Measurements from ENCODE around the gene CPLANE1.

Gene CPLANE1

GRCh38 chr5:37184748-37185364 is 64.3 kb downstream of the CPLANE1 start:
- H3K36me3 ChIP-seq (ENCODE audit: control insufficient read depth in 1 of 2, insufficient read depth in 2 of 2, low read length in 2 of 2), result peaks cover 4 to 5% of the 10 kb centered on the region in 2 donors

GRCh38 chr5:37182667-37183066 is 66.5 kb downstream of the CPLANE1 start:
- Histone ChIP-seq H3K4me1 (ENCODE audit: control insufficient read depth in 1 of 2, insufficient read depth in 2 of 2, low read length in 2 of 2) (no peaks in the 10 kb centered on the region), H3K9me3 (ENCODE audit: control insufficient read depth in 1 of 2, low read length in 2 of 2) (no peaks in the 10 kb centered on the region), H3K9ac (ENCODE audit: low read depth in 1 of 2, low read length in 2 of 2) (no peak overlapping the region), H3K27me3 (ENCODE audit: control insufficient read depth in 1 of 2, insufficient read depth in 2 of 2, low read length in 2 of 2) (no peaks in the 10 kb centered on the region), H3K4me3 (ENCODE audit: low read depth in 1 of 2, low read length in 2 of 2) (no peak overlapping the region), H3K27ac (ENCODE audit: low read depth, low read length) (no peak overlapping the region), H3K36me3 (ENCODE audit: control insufficient read depth in 1 of 2, insufficient read depth in 2 of 2, low read length in 2 of 2) (peaks cover 4 to 6% of the 10 kb centered on the region in 2 donors)

More at GRCh38 chr5:37184748-37185364, 64.3 kb downstream of the CPLANE1 start:
- Histone ChIP-seq H3K4me3 (ENCODE audit: low read depth in 1 of 2, low read length in 2 of 2) (no peak overlapping the region), H3K4me1 (ENCODE audit: control insufficient read depth in 1 of 2, insufficient read depth in 2 of 2, low read length in 2 of 2) (no peaks in the 10 kb centered on the region), H3K9me3 (ENCODE audit: control insufficient read depth in 1 of 2, low read length in 2 of 2) (no peaks in the 10 kb centered on the region), H3K27me3 (ENCODE audit: control insufficient read depth in 1 of 2, insufficient read depth in 2 of 2, low read length in 2 of 2) (no peaks in the 10 kb centered on the region), H3K27ac (ENCODE audit: low read depth, low read length) (no peak overlapping the region), H3K9ac (ENCODE audit: low read depth in 1 of 2, low read length in 2 of 2) (no peak overlapping the region)

- peaks cover 5 to 27% of the 10 kb centered on the region in 2 donors for H3K36me3 ChIP-seq (ENCODE audit: control insufficient read depth in 1 of 2, insufficient read depth in 2 of 2, low read length in 2 of 2)
- H3K27me3 ChIP-seq (ENCODE audit: control insufficient read depth in 1 of 2, insufficient read depth in 2 of 2, low read length in 2 of 2), result no peaks in the 10 kb centered on the region
- no peak overlapping the region for H3K4me3 ChIP-seq (ENCODE audit: low read depth in 1 of 2, low read length in 2 of 2)
- no peaks in the 10 kb centered on the region for H3K4me1 ChIP-seq (ENCODE audit: control insufficient read depth in 1 of 2, insufficient read depth in 2 of 2, low read length in 2 of 2)
- no peaks in the 10 kb centered on the region for H3K9me3 ChIP-seq (ENCODE audit: control insufficient read depth in 1 of 2, low read length in 2 of 2)
- H3K9ac ChIP-seq (ENCODE audit: low read depth in 1 of 2, low read length in 2 of 2), result no peak overlapping the region
- H3K27ac ChIP-seq (ENCODE audit: low read depth, low read length), result no peak overlapping the region
Measured at GRCh38 chr5:37174928-37175327, 74.2 kb downstream of the CPLANE1 start.

- no peak overlapping the region for H3K27ac ChIP-seq (ENCODE audit: low read depth, low read length)
- no peak overlapping the region for H3K4me3 ChIP-seq (ENCODE audit: low read depth in 1 of 2, low read length in 2 of 2)
- H3K9ac ChIP-seq (ENCODE audit: low read depth in 1 of 2, low read length in 2 of 2), result no peak overlapping the region
- H3K4me1 ChIP-seq (ENCODE audit: control insufficient read depth in 1 of 2, insufficient read depth in 2 of 2, low read length in 2 of 2), result no peaks in the 10 kb centered on the region
- H3K9me3 ChIP-seq (ENCODE audit: control insufficient read depth in 1 of 2, low read length in 2 of 2), result no peaks in the 10 kb centered on the region
- H3K36me3 ChIP-seq (ENCODE audit: control insufficient read depth in 1 of 2, insufficient read depth in 2 of 2, low read length in 2 of 2), result peaks cover 5 to 39% of the 10 kb centered on the region in 2 donors
- H3K27me3 ChIP-seq (ENCODE audit: control insufficient read depth in 1 of 2, insufficient read depth in 2 of 2, low read length in 2 of 2), result no peaks in the 10 kb centered on the region
Measured at GRCh38 chr5:37172957-37173356, 76.2 kb downstream of the CPLANE1 start.

GRCh38 chr5:37170856-37171255 is 78.3 kb downstream of the CPLANE1 start:
- Histone ChIP-seq H3K9me3 (ENCODE audit: control insufficient read depth in 1 of 2, low read length in 2 of 2) (no peaks in the 10 kb centered on the region), H3K27ac (ENCODE audit: low read depth, low read length) (no peak overlapping the region), H3K36me3 (ENCODE audit: control insufficient read depth in 1 of 2, insufficient read depth in 2 of 2, low read length in 2 of 2) (peaks cover 5 to 34% of the 10 kb centered on the region in 2 donors), H3K27me3 (ENCODE audit: control insufficient read depth in 1 of 2, insufficient read depth in 2 of 2, low read length in 2 of 2) (no peaks in the 10 kb centered on the region), H3K4me3 (ENCODE audit: low read depth in 1 of 2, low read length in 2 of 2) (no peak overlapping the region), H3K4me1 (ENCODE audit: control insufficient read depth in 1 of 2, insufficient read depth in 2 of 2, low read length in 2 of 2) (peaks cover 0 to 2% of the 10 kb centered on the region in 2 donors), H3K9ac (ENCODE audit: low read depth in 1 of 2, low read length in 2 of 2) (no peak overlapping the region)

- H3K36me3 ChIP-seq (ENCODE audit: control insufficient read depth in 1 of 2, insufficient read depth in 2 of 2, low read length in 2 of 2), result peaks cover 0 to 23% of the 10 kb centered on the region in 2 donors
- no peak overlapping the region for H3K9ac ChIP-seq (ENCODE audit: low read depth in 1 of 2, low read length in 2 of 2)
- no peaks in the 10 kb centered on the region for H3K9me3 ChIP-seq (ENCODE audit: control insufficient read depth in 1 of 2, low read length in 2 of 2)
Measured at GRCh38 chr5:37166197-37166596, 83.0 kb downstream of the CPLANE1 start.

GRCh38 chr5:37165761-37166160 is 83.4 kb downstream of the CPLANE1 start:
- Histone ChIP-seq H3K9ac (ENCODE audit: low read depth in 1 of 2, low read length in 2 of 2) (no peak overlapping the region), H3K9me3 (ENCODE audit: control insufficient read depth in 1 of 2, low read length in 2 of 2) (no peaks in the 10 kb centered on the region), H3K4me3 (ENCODE audit: low read depth in 1 of 2, low read length in 2 of 2) (no peak overlapping the region), H3K27ac (ENCODE audit: low read depth, low read length) (no peak overlapping the region), H3K27me3 (ENCODE audit: control insufficient read depth in 1 of 2, insufficient read depth in 2 of 2, low read length in 2 of 2) (no peaks in the 10 kb centered on the region), H3K36me3 (ENCODE audit: control insufficient read depth in 1 of 2, insufficient read depth in 2 of 2, low read length in 2 of 2) (peaks cover 0 to 20% of the 10 kb centered on the region in 2 donors), H3K4me1 (ENCODE audit: control insufficient read depth in 1 of 2, insufficient read depth in 2 of 2, low read length in 2 of 2) (peaks cover 0 to 8% of the 10 kb centered on the region in 2 donors)

More at GRCh38 chr5:37166197-37166596, 83.0 kb downstream of the CPLANE1 start:
- peaks cover 0 to 8% of the 10 kb centered on the region in 2 donors for H3K4me1 ChIP-seq (ENCODE audit: control insufficient read depth in 1 of 2, insufficient read depth in 2 of 2, low read length in 2 of 2)
- H3K4me3 ChIP-seq (ENCODE audit: low read depth in 1 of 2, low read length in 2 of 2), result no peak overlapping the region
- H3K27me3 ChIP-seq (ENCODE audit: control insufficient read depth in 1 of 2, insufficient read depth in 2 of 2, low read length in 2 of 2), result no peaks in the 10 kb centered on the region
- no peak overlapping the region for H3K27ac ChIP-seq (ENCODE audit: low read depth, low read length)

GRCh38 chr5:37153661-37154060 is 95.5 kb downstream of the CPLANE1 start:
- Histone ChIP-seq H3K4me3 (ENCODE audit: low read depth in 1 of 2, low read length in 2 of 2) (no peak overlapping the region), H3K9me3 (ENCODE audit: control insufficient read depth in 1 of 2, low read length in 2 of 2) (no peaks in the 10 kb centered on the region), H3K4me1 (ENCODE audit: control insufficient read depth in 1 of 2, insufficient read depth in 2 of 2, low read length in 2 of 2) (no peaks in the 10 kb centered on the region), H3K27ac (ENCODE audit: low read depth, low read length) (no peak overlapping the region), H3K36me3 (ENCODE audit: control insufficient read depth in 1 of 2, insufficient read depth in 2 of 2, low read length in 2 of 2) (peaks cover 2 to 19% of the 10 kb centered on the region in 2 donors), H3K9ac (ENCODE audit: low read depth in 1 of 2, low read length in 2 of 2) (no peak overlapping the region), H3K27me3 (ENCODE audit: control insufficient read depth in 1 of 2, insufficient read depth in 2 of 2, low read length in 2 of 2) (no peaks in the 10 kb centered on the region)

- Histone ChIP-seq H3K4me1 (ENCODE audit: control insufficient read depth in 1 of 2, insufficient read depth in 2 of 2, low read length in 2 of 2) (no peaks in the 10 kb centered on the region), H3K27ac (ENCODE audit: low read depth, low read length) (no peak overlapping the region), H3K9me3 (ENCODE audit: control insufficient read depth in 1 of 2, low read length in 2 of 2) (peaks cover 0 to 5% of the 10 kb centered on the region in 2 donors), H3K27me3 (ENCODE audit: control insufficient read depth in 1 of 2, insufficient read depth in 2 of 2, low read length in 2 of 2) (no peaks in the 10 kb centered on the region), H3K36me3 (ENCODE audit: control insufficient read depth in 1 of 2, insufficient read depth in 2 of 2, low read length in 2 of 2) (no peaks in the 10 kb centered on the region), H3K4me3 (ENCODE audit: low read depth in 1 of 2, low read length in 2 of 2) (no peak overlapping the region), H3K9ac (ENCODE audit: low read depth in 1 of 2, low read length in 2 of 2) (no peak overlapping the region)
Measured at GRCh38 chr5:37146896-37147295, 102.3 kb downstream of the CPLANE1 start.

GRCh38 chr5:37136694-37137093 is 112.5 kb downstream of the CPLANE1 start:
- no peak overlapping the region for H3K27ac ChIP-seq (ENCODE audit: low read depth, low read length)
- H3K4me1 ChIP-seq (ENCODE audit: control insufficient read depth in 1 of 2, insufficient read depth in 2 of 2, low read length in 2 of 2), result no peaks in the 10 kb centered on the region
- H3K9me3 ChIP-seq (ENCODE audit: control insufficient read depth in 1 of 2, low read length in 2 of 2), result peaks cover 0 to 3% of the 10 kb centered on the region in 2 donors
- H3K4me3 ChIP-seq (ENCODE audit: low read depth in 1 of 2, low read length in 2 of 2), result no peak overlapping the region
- H3K9ac ChIP-seq (ENCODE audit: low read depth in 1 of 2, low read length in 2 of 2), result no peak overlapping the region
- no peaks in the 10 kb centered on the region for H3K27me3 ChIP-seq (ENCODE audit: control insufficient read depth in 1 of 2, insufficient read depth in 2 of 2, low read length in 2 of 2)
- peaks cover 0 to 13% of the 10 kb centered on the region in 2 donors for H3K36me3 ChIP-seq (ENCODE audit: control insufficient read depth in 1 of 2, insufficient read depth in 2 of 2, low read length in 2 of 2)
